Endothelial cell of umbilical vein (primary cell): Measurements from ENCODE around the gene WDR27. TPM values are rescaled to one million over a fixed set of nuclear protein-coding genes. Genes with fewer than 3 reads are reported as not detected.

Experiments used
- BruUV-seq: library from RNA; stranded (reverse); fragments of 400-500 nt; replicated peaks from 2 replicates; lab custom pipeline; 2021; lab: Mats Ljungman, UMichigan
- CTCF ChIA-PET: fragments of 300-600, 350-600 bp; sonication (Branson Sonifier 250); formaldehyde crosslinking; loops from one replicate; lab custom pipeline; 2021; ENCODE audit warnings: antibody characterized with exemption, inconsistent platforms; lab: Charles Lee
- POLR2A ChIA-PET: fragments of 300-600, 350-600 bp; sonication (Branson Sonifier 250); formaldehyde crosslinking; loops from one replicate; lab custom pipeline; 2021; ENCODE audit warnings: antibody characterized with exemption, inconsistent platforms; lab: Charles Lee
- DNase-seq: peaks from one replicate; pipeline ENCODE4 v3.0.0-alpha.2; 2011; ENCODE audit warnings: low read depth, low spot score
- FAIRE-seq: peaks from 2 replicates; lab custom pipeline; 2011; peaks lifted over from hg19 to GRCh38; lab: Jason Lieb, UNC
- H2AFZ ChIP-seq: 2 replicates; pipeline ENCODE4 v1.6.0; 2012; ENCODE audit warnings: low read depth, low read length, control low read depth, inconsistent platforms
- H3K27ac ChIP-seq: 2 replicates; pipeline ENCODE4 v1.5.1; 2011; ENCODE audit warnings: low read depth, mild to moderate bottlenecking, control low read depth, low read length, moderate library complexity; ENCODE audit not compliant: insufficient read depth
- H3K27me3 ChIP-seq, 2 experiments: 2 replicates each; pipeline versions ENCODE4 v1.6.0 to v1.6.1; 2011; ENCODE audit warnings: low read length in 2 of 2, mixed read lengths in 1 of 2; ENCODE audit not compliant: control insufficient read depth in 2 of 2, insufficient read depth in 2 of 2
- H3K36me3 ChIP-seq, 2 experiments: 2 replicates in 1 of 2; 3 replicates in 1 of 2; pipeline ENCODE4 v1.5.1; 2011; ENCODE audit warnings: low read length in 2 of 2, mild to moderate bottlenecking in 1 of 2, moderate library complexity in 1 of 2; ENCODE audit not compliant: control insufficient read depth in 2 of 2, insufficient read depth in 2 of 2; ENCODE audit errors: extremely low read depth in 1 of 2
- H3K4me1 ChIP-seq: 3 replicates; pipeline ENCODE4 v1.5.1; 2011; ENCODE audit warnings: mild to moderate bottlenecking, low read length; ENCODE audit not compliant: control insufficient read depth, insufficient read depth; ENCODE audit errors: extremely low read depth
- H3K4me2 ChIP-seq: 2 replicates; pipeline ENCODE4 v1.6.1; 2011; ENCODE audit warnings: low read length, control low read depth, mixed read lengths; ENCODE audit not compliant: insufficient read depth
- H3K4me3 ChIP-seq, 3 experiments: fragments of 200-600 bp in 1 of 3; sonication (generic), shearing (Covaris generic) in 1 of 3; replicated peaks in 1 of 3; 2 replicates each; pipeline ENCODE4 v1.5.1; 2011 to 2016; ENCODE audit warnings: control low read depth in 3 of 3, low read length in 3 of 3, mild to moderate bottlenecking in 2 of 3, inconsistent platforms in 1 of 3, low read depth in 1 of 3, moderate library complexity in 1 of 3; ENCODE audit not compliant: insufficient read depth in 1 of 3
- H3K79me2 ChIP-seq: 2 replicates; pipeline ENCODE4 v1.6.0; 2012; ENCODE audit warnings: low read length, inconsistent platforms; ENCODE audit not compliant: control insufficient read depth, insufficient read depth
- H3K9ac ChIP-seq: replicated peaks from 2 replicates; pipeline ENCODE3; 2011; ENCODE audit warnings: low read length, control low read depth; ENCODE audit not compliant: insufficient read depth; ENCODE audit errors: extremely low read depth
- H3K9me1 ChIP-seq: replicated peaks from 3 replicates; pipeline ENCODE4 v1.6.0; 2011; ENCODE audit warnings: mild to moderate bottlenecking, low read length; ENCODE audit not compliant: control insufficient read depth, insufficient read depth; ENCODE audit errors: extremely low read depth
- H3K9me3 ChIP-seq: replicated peaks from 2 replicates; pipeline ENCODE4 v1.5.1; 2012; ENCODE audit warnings: low read length, inconsistent platforms; ENCODE audit not compliant: control insufficient read depth, insufficient read depth
- H4K20me1 ChIP-seq: replicated peaks from 2 replicates; pipeline ENCODE3; 2011; ENCODE audit warnings: mild to moderate bottlenecking, low read length; ENCODE audit not compliant: control insufficient read depth, insufficient read depth; ENCODE audit errors: extremely low read depth
- CTCF ChIP-seq, 2 donors: IDR thresholded peaks; 1 replicate in 1 of 2; 2 replicates in 1 of 2; pipeline ENCODE4 v1.5.1; 2011; ENCODE audit warnings: low read length in 2 of 2, mild to moderate bottlenecking in 2 of 2, moderate library complexity in 2 of 2, control low read depth in 1 of 2, inconsistent platforms in 1 of 2, low read depth in 1 of 2; ENCODE audit not compliant: insufficient read depth in 1 of 2; ENCODE audit errors: extremely low read depth in 1 of 2
- EZH2 ChIP-seq: IDR thresholded peaks from 2 replicates; pipeline ENCODE4 v1.6.1; 2012; ENCODE audit warnings: borderline replicate concordance, low read depth, mild to moderate bottlenecking, moderate library complexity, low read length, inconsistent platforms; ENCODE audit not compliant: severe bottlenecking
- GATA2 ChIP-seq: IDR thresholded peaks from 2 replicates; pipeline ENCODE4 v1.7.0; 2011; ENCODE audit warnings: low read depth, mild to moderate bottlenecking, moderate library complexity, mixed read lengths, low read length; ENCODE audit not compliant: insufficient read length, insufficient read depth
- JUN ChIP-seq: IDR thresholded peaks from 2 replicates; pipeline ENCODE4 v1.6.1; 2011; ENCODE audit warnings: borderline replicate concordance, low read depth; ENCODE audit not compliant: insufficient read length, insufficient read depth
- MAX ChIP-seq: IDR thresholded peaks from 2 replicates; pipeline ENCODE4 v1.6.1; 2011; ENCODE audit not compliant: insufficient read depth, insufficient read length
- MYC ChIP-seq: IDR thresholded peaks from one replicate; pipeline ENCODE4 v1.6.1; 2011; ENCODE audit warnings: mild to moderate bottlenecking, low read depth, low read length
- POLR2A ChIP-seq: IDR thresholded peaks from 2 replicates; pipeline ENCODE4 v1.6.1; 2012; ENCODE audit warnings: low read depth, mild to moderate bottlenecking, control low read depth, low read length
- POLR2AphosphoS5 ChIP-seq: IDR thresholded peaks from 2 replicates; pipeline ENCODE4 v1.6.1; 2012; ENCODE audit warnings: low read depth, mild to moderate bottlenecking, control low read depth, low read length, moderate library complexity; ENCODE audit not compliant: insufficient read depth
- dilution Hi-C: fragments of 300-500 bp; cut with MboI; formaldehyde crosslinking; loops from one replicate; pipeline ENCODE4 v1.15.0; 2019; ENCODE audit warnings: low sequenced_read_pairs; ENCODE audit not compliant: extremely low pct_ligation_motif_present
- intact Hi-C: fragments of 100-400 bp; cut with micrococcal nuclease; formaldehyde crosslinking; loops from one replicate; pipeline ENCODE4 v1.10.0; 2022
- polyA plus RNA-seq, 4 experiments: library from polyadenylated mRNA; depleted of rRNA in 3 of 4; stranded (reverse) in 3 of 4; unstranded in 1 of 4; fragments of >200 nt; gene quantifications; 2 replicates each; pipeline versions ENCODE4 v1.2.1 to v1.2.3, GENCODE V29; 2011 to 2012; ENCODE audit warnings: missing spikeins in 1 of 4
- total RNA-seq: library from RNA; stranded (reverse); gene quantifications from 2 replicates; pipeline ENCODE4 v1.2.3, GENCODE V29; 2021

The WDR27 gene
- total and polyA plus RNA-seq, 2 donors (not counting 3 experiments of a cell fraction or from before 2014, with no cell fraction given): 60.1 to 69.7 TPM

- H3K4me3 ChIP-seq: no peak overlapping the region
- no peaks in the 10 kb centered on the region for H3K27me3 ChIP-seq
- ChIA-PET CTCF (no interaction called here), POLR2A (no interaction called here)
- dilution Hi-C loops: no loop called here
- no peak for FAIRE-seq
- intact Hi-C loops: no loop called here
- no peaks in the 10 kb centered on the region for H3K9me3 ChIP-seq
- H3K27ac ChIP-seq: no peak overlapping the region
- no peaks in the 10 kb centered on the region for H3K79me2 ChIP-seq
- TF ChIP-seq JUN (no peak), GATA2 (no peak)
- no peaks in the 10 kb centered on the region for H3K4me1 ChIP-seq
- H4K20me1 ChIP-seq: no peaks in the 10 kb centered on the region
- no peak overlapping the region for H3K4me2 ChIP-seq
- H3K9me1 ChIP-seq: no peaks in the 10 kb centered on the region
- BruUV-seq: no TSS peak
- no peak for DNase-seq
- H3K9ac ChIP-seq: no peak overlapping the region
- H3K36me3 ChIP-seq: no peaks in the 10 kb centered on the region
- no peak overlapping the region for H2AFZ ChIP-seq
These were observed 246.4 kb downstream of the WDR27 start for GRCh38 chr6:169455470-169455869.

- DNase-seq: no peak
- POLR2A ChIA-PET: no interaction called here
- Histone ChIP-seq H3K9ac (no peak overlapping the region), H3K27me3 (no peaks in the 10 kb centered on the region), H3K27ac (no peak overlapping the region), H3K36me3 (no peaks in the 10 kb centered on the region), H3K4me3 (no peak overlapping the region), H4K20me1 (no peaks in the 10 kb centered on the region), H3K9me1 (no peaks in the 10 kb centered on the region), H2AFZ (no peak overlapping the region), H3K79me2 (no peaks in the 10 kb centered on the region), H3K4me2 (no peak overlapping the region), H3K4me1 (no peaks in the 10 kb centered on the region), H3K9me3 (no peaks in the 10 kb centered on the region)
- no peak for TF ChIP-seq POLR2A
- TF ChIP-seq MAX: no peak
- no peak for TF ChIP-seq EZH2
- TF ChIP-seq MYC: no peak
- no peak for TF ChIP-seq CTCF (IDR thresholded peaks at IDR 0.05; ENCODE audit: extremely low read depth in 1 of 2, insufficient read depth in 1 of 2, low read depth in 1 of 2, low read length in 2 of 2)
- no peak for TF ChIP-seq GATA2
- no peak for TF ChIP-seq JUN
- no peak for TF ChIP-seq POLR2AphosphoS5
- CTCF ChIA-PET: no interaction called here
- dilution Hi-C loops: no loop called here
- no TSS peak for BruUV-seq
- FAIRE-seq: no peak
- intact Hi-C loops: no loop called here
These were observed 247.0 kb downstream of the WDR27 start for GRCh38 chr6:169454872-169455204.
